22Rv1 (cell line): ENCODE data around the gene ARPC5L.
A peak's percentile ranks its signal among the peaks of the same experiment; 100 is the strongest.

ENCODE experiments used
- H3K27ac ChIP-seq: fragments of 450-650 bp; 2 replicates; pipeline ENCODE4 v1.5.1; 2017
- ZFX ChIP-seq: fragments of 450-650 bp; IDR thresholded peaks from 2 replicates; pipeline ENCODE4 v1.6.1; 2017; ENCODE audit warnings: antibody characterized with exemption, borderline replicate concordance
- TF ChIP-seq, protein P1 (sequence below): fragments of 450-650 bp; IDR thresholded peaks from 2 replicates; pipeline ENCODE4 v1.5.1; 2017; ENCODE audit warnings: mild to moderate bottlenecking

Gene ARPC5L

GRCh38 chr9:124886461-124886860, 24.5 kb downstream of the ARPC5L start:
- TF ChIP-seq, protein P1, sequence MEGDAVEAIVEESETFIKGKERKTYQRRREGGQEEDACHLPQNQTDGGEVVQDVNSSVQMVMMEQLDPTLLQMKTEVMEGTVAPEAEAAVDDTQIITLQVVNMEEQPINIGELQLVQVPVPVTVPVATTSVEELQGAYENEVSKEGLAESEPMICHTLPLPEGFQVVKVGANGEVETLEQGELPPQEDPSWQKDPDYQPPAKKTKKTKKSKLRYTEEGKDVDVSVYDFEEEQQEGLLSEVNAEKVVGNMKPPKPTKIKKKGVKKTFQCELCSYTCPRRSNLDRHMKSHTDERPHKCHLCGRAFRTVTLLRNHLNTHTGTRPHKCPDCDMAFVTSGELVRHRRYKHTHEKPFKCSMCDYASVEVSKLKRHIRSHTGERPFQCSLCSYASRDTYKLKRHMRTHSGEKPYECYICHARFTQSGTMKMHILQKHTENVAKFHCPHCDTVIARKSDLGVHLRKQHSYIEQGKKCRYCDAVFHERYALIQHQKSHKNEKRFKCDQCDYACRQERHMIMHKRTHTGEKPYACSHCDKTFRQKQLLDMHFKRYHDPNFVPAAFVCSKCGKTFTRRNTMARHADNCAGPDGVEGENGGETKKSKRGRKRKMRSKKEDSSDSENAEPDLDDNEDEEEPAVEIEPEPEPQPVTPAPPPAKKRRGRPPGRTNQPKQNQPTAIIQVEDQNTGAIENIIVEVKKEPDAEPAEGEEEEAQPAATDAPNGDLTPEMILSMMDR: no peak
- no peak overlapping the region for H3K27ac ChIP-seq

- no peak overlapping the region for H3K27ac ChIP-seq
- TF ChIP-seq, protein P1: no peak
- TF ChIP-seq ZFX: no peak
These were observed 25.0 kb downstream of the ARPC5L start for GRCh38 chr9:124886866-124887492.

DNA sequence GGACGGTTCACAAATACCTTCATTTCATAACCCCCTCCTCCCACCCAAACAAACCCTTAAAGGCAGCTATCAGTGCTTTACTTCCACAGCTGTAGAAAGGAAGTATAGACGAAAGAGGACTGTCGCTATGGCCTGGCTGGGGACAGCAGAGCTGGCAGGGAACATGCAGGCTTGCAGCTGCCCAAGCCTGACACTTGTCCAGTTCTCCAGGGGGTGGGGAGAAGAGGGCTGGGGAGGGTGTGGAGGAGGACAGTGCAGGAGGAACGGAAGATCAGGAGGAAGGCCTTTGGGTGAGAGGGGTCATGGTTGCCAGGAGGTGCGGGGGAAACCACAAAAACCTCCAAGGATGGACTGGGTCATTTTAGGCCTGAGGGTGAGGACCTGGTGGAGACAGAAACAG, 25.9 kb downstream of the ARPC5L start:
- TF ChIP-seq ZFX: no peak
- TF ChIP-seq, protein P1: no peak

DNA sequence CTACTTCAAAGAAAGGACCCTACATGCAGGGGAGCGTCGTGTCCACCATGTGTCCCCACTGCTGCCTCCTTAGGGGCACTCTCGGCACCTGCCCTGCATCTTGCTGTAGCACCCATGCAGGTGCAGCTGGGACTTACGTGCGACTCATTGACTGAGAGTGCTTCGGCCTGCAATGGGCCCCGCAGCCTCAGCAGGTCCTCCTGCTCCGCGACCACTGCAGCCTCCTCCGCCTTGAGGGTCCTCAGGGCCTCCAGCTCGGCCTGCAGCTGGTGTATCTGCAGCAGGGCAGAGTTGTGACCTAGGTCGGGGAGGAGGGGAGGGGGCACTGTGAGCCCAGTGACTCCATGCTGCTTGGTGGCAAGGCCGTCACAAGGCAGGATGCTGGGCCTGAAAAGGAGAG, 27.1 kb downstream of the ARPC5L start:
- TF ChIP-seq, protein P1: no peak
- TF ChIP-seq ZFX: no peak
- no peak overlapping the region for H3K27ac ChIP-seq

More for the DNA sequence above, 25.9 kb downstream of the ARPC5L start:
- no peak overlapping the region for H3K27ac ChIP-seq

DNA sequence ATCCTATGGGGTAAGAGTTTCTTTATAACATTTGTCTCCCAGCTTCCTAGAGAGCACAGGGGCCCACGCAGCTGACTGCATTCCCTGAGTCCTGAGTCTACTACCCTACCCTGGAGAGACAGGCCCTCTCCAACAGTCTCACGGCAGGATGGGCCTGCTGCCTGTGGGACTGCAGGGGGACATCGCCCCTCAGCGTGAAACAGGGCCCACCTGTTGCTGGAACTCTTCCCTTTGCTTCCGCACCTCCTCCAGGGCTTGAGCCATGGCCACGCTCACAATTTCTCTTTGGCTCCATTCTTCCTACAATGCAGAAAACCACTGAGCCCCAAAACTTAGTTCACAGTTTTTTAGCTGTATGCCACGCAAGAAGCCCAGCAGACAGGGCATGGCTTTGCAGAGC, 28.2 kb downstream of the ARPC5L start:
- TF ChIP-seq, protein P1: no peak
- TF ChIP-seq ZFX: no peak
- no peak overlapping the region for H3K27ac ChIP-seq

- no peak overlapping the region for H3K27ac ChIP-seq
- TF ChIP-seq, protein P1: 0 out of 2 replicates have a peak, but pooled peaks have one; percentile 21
- no peak for TF ChIP-seq ZFX
These were observed 32.3 kb downstream of the ARPC5L start for GRCh38 chr9:124894035-124894740.

DNA sequence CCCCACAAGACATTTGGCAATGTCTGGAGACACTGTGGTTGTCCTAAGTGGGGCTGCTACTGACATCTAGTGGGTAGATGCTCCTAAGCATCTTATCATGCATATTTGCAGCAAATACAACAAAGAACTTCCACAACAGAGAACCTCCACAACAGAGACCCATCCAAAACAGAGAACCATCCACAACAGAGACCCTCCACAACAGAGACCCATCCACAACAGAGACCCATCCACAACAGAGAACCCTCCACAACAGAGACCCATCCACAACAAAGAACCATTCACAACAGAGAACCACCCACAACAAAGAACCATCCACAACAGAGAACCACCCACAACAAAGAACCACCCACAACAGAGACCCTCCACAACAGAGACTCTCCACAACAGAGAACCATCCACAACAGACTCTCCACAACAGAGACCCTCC, 32.8 kb downstream of the ARPC5L start:
- no peak overlapping the region for H3K27ac ChIP-seq
- TF ChIP-seq, protein P1: no peak; the same call in 1 of the 2 replicates
- no peak for TF ChIP-seq ZFX
